Esophagus squamous epithelium (tissue), 5 donors: ENCODE measurements around the gene LILRB5. TPM values are rescaled to one million over a fixed set of nuclear protein-coding genes. Genes with fewer than 3 reads are reported as not detected.
"Not testable (repeated sequence)": the region's sequence is repeated elsewhere in the genome, so short reads cannot be mapped to it uniquely, and the experiment has no call there.

ENCODE experiments used
- DNase-seq: peaks from one replicate; lab custom pipeline; 2025; lab: John Stamatoyannopoulos, UW
- H3K27ac ChIP-seq, 4 donors: fragments of 200-600 bp; sonication (generic); one replicate each; pipeline ENCODE4 v1.5.1; 2016 to 2019; ENCODE audit warnings: mild to moderate bottlenecking in 1 of 4
- H3K27me3 ChIP-seq, 4 donors: fragments of 200-600 bp; sonication (generic); 1 replicate in 3 of 4; 2 replicates in 1 of 4; pipeline versions ENCODE4 v1.5.1 to v1.6.0; 2017 to 2021; ENCODE audit warnings: antibody characterized with exemption in 1 of 4
- H3K36me3 ChIP-seq, 3 donors: fragments of 200-600 bp; sonication (generic); one replicate each; pipeline ENCODE4 v1.5.1; 2016 to 2019
- H3K4me1 ChIP-seq, 3 donors: fragments of 200-600 bp; sonication (generic); one replicate each; pipeline ENCODE4 v1.5.1; 2017 to 2019
- H3K4me3 ChIP-seq, 4 donors: fragments of 200-600 bp; sonication (generic); 1 replicate in 3 of 4; 2 replicates in 1 of 4; pipeline ENCODE4 v1.5.1; 2016 to 2019; ENCODE audit warnings: mild to moderate bottlenecking in 2 of 4, moderate library complexity in 1 of 4
- H3K9me3 ChIP-seq, 3 donors: fragments of 200-600 bp; sonication (generic); one replicate each; pipeline ENCODE4 v1.5.1; 2016 to 2019
- POLR2A ChIP-seq, 4 donors: fragments of 450-650 bp; IDR thresholded peaks; one replicate each; pipeline ENCODE4 v1.6.1; 2017; ENCODE audit warnings: antibody characterized with exemption in 4 of 4, mild to moderate bottlenecking in 4 of 4, moderate library complexity in 3 of 4
- WGBS, 2 donors: methylation state at CpG; one replicate each; pipeline ENCODE4 v1.1.5; 2018; 5-methylcytosine and 5-hydroxymethylcytosine counted together
- intact Hi-C: fragments of 100-400 bp; cut with DNase I; formaldehyde crosslinking; loops from one replicate; pipeline ENCODE4 v1.15.0; 2022
- total RNA-seq, 4 donors: library from RNA; depleted of rRNA; stranded (reverse); fragments of >200 nt; gene quantifications; one replicate each; pipeline ENCODE4 v1.1.0, GENCODE V29; 2016
- TF ChIP-seq, protein P1 (sequence below), 6 experiments: fragments of 450-650 bp in 4 of 6; fragments of 200-600 bp in 2 of 6; sonication (generic) in 2 of 6; IDR thresholded peaks; one replicate each; pipeline ENCODE4 v1.5.1; 2016 to 2019; ENCODE audit warnings: antibody characterized with exemption in 6 of 6, mild to moderate bottlenecking in 4 of 6, moderate library complexity in 4 of 6
- donor health status: DM: yes; HTN: yes; CAD: no.

Gene LILRB5
- total RNA-seq, 4 donors from 2014 or later: 1.4 to 9.3 (median 5.8) TPM; not detected in 1

DNA sequence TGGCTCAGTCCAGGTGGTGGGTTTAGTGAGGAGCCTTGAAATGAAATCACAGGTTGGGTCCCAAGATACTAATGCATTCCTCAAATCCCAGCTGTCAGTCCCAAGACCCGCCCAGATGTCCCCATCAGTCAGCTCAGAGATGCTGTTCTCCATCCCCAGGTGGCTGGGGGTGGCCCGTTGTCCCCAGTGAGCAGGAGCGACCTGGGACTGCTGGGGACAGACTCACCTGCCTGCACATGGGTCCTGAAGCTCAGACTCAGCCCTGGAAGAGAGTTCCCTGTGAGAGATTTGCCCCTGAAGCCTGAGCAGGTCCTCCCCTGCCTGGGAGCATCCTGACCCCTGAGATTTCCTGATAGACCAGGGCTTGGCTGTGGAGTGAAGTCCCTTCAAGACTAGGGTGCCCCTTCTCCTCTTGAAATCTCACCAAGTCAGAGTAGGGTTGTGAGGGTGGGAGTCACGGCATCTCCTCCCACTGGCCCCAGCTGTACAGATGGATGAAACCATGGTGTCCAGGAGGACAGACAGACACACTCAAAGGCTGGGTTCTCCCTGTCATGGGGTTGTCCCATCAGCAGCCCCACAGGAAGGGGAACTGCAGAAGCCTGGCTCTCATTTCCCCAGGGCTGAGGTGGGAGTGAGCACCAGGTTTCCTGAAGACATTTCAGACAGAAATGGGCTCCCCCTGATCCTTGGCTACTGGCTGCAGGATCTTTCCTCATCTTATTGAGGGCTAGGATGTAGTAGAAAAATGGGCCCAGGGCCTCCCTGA, 41.5 kb upstream of the LILRB5 start:
- intact Hi-C loops: no loop called here
- Histone ChIP-seq H3K9me3 (no peaks in the 10 kb centered on the region), H3K36me3 (no peaks in the 10 kb centered on the region), H3K4me1 (no peaks in the 10 kb centered on the region), H3K27ac (no peak overlapping the region), H3K4me3 (no peak overlapping the region), H3K27me3 (peaks cover 0 to 37% (median 0%) of the 10 kb centered on the region in 4 donors)
- WGBS, 2 donors: 83% methylated on average over 1 of the region's 4 CpGs; no CpG with 5 or more reads in 1 of the 2 donors
- TF ChIP-seq POLR2A (IDR thresholded peaks at IDR 0.05): no peak
- TF ChIP-seq, protein P1, sequence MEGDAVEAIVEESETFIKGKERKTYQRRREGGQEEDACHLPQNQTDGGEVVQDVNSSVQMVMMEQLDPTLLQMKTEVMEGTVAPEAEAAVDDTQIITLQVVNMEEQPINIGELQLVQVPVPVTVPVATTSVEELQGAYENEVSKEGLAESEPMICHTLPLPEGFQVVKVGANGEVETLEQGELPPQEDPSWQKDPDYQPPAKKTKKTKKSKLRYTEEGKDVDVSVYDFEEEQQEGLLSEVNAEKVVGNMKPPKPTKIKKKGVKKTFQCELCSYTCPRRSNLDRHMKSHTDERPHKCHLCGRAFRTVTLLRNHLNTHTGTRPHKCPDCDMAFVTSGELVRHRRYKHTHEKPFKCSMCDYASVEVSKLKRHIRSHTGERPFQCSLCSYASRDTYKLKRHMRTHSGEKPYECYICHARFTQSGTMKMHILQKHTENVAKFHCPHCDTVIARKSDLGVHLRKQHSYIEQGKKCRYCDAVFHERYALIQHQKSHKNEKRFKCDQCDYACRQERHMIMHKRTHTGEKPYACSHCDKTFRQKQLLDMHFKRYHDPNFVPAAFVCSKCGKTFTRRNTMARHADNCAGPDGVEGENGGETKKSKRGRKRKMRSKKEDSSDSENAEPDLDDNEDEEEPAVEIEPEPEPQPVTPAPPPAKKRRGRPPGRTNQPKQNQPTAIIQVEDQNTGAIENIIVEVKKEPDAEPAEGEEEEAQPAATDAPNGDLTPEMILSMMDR (IDR thresholded peaks at IDR 0.05): no peak
- no peak for DNase-seq

DNA sequence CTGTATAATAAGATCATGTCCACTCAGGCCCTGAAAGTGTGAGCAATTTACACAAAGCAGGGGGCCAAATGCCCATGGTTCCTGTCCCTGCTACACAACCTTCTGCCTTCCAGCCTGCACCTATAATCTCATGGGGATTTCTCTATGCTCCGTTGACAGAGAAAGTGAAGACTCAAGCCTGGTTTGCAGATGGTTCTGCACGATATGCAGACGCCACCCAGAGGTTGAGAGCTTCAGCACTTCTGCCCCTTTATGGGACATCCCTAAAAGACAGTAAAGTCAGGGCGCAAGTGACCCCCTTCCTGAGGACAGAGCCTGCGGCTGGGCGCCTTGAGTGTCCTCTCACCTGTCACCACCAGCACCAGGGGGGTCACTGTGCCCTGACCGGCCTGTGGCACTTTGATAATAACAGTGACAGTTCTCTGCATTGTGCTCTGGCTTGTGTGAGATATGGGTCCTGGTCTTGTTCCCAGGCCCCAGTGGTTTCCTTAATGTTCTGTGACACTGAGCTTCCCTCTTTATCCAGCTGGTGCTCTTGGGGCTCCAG, 40.8 kb upstream of the LILRB5 start:
- intact Hi-C loops: no loop called here
- DNase-seq: no peak
- H3K9me3 ChIP-seq: no peaks in the 10 kb centered on the region
- no peaks in the 10 kb centered on the region for H3K36me3 ChIP-seq
- WGBS, 2 donors: 14 to 29% methylated on average over 3 to 7 of the region's 7 CpGs
- H3K4me3 ChIP-seq: no peak overlapping the region
- H3K27ac ChIP-seq: no peak overlapping the region
- H3K4me1 ChIP-seq: no peaks in the 10 kb centered on the region
- TF ChIP-seq POLR2A (IDR thresholded peaks at IDR 0.05): no peak
- TF ChIP-seq, protein P1 (IDR thresholded peaks at IDR 0.05): no peak
- H3K27me3 ChIP-seq: peaks cover 0 to 37% (median 0%) of the 10 kb centered on the region in 4 donors

DNA sequence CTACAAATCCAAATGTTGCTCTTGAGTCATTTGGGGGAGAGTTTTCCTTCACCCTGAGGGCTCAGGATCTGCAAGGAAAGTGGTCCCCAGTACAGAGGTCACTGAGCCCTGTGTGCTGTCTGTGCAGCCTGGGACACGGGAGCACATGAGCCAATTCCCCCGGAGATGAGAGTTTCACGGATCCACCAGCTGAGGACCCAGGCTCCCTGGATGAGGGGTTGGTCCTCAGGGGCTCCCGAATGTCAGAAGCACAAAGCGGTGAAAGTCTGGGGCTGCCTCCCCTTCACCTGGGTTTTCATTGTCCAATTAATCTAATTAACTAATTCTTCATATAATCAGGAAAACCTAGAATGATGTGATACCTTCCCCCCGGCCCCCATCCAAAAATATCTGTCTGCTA, 37.5 kb upstream of the LILRB5 start:
- Histone ChIP-seq H3K27ac (no peak overlapping the region), H3K36me3 (no peaks in the 10 kb centered on the region), H3K27me3 (peaks cover 0 to 37% (median 0%) of the 10 kb centered on the region in 4 donors), H3K4me1 (no peaks in the 10 kb centered on the region), H3K9me3 (no peaks in the 10 kb centered on the region), H3K4me3 (no peak overlapping the region)
- no peak for DNase-seq
- intact Hi-C loops: no loop called here
- TF ChIP-seq, protein P1 (IDR thresholded peaks at IDR 0.05): no peak
- no peak for TF ChIP-seq POLR2A (IDR thresholded peaks at IDR 0.05)
- WGBS, 2 donors: 83 to 87% methylated on average over 3 to 6 of the region's 6 CpGs

DNA sequence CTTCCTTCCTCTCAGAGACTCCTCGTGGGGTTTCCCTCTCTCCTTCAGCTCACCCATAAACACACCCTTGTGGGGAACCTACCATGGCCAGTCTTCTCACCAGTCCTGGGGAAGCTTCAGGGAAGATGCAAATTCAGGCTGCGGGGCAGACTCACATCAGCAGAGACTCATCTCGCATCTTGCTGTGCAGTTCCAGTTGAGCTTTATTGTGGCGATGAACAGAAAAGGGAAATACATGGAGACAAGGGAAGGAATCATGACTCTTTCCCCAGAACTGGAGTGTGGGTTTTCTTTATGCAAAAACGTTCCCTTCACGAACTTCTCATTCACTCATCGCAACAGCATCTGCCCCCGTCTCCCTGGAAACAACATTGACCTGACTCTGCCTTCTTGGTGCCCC, 32.1 kb upstream of the LILRB5 start:
- 58 to 80% methylated on average over 4 to 8 of the region's 8 CpGs for WGBS, 2 donors
- DNase-seq, intact Hi-C loops: not testable (repeated sequence)

DNA sequence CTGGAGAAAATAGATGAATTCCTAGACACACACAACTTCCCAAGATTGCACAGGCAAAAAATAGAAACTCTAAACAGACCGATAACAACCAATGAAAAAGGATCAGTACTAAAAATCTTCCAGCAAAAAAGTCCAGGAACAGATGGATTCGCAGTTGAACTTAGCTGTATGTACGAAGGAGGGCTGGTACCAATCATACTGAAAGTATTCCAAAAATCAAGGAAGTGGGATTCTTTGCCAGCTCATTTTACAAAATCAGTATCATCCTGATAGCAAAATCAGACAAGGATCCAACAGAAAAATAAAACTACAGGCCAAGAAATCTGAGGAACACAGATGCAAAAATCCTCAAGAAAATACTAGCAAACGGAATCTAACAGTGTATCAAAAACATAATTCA, 30.4 kb upstream of the LILRB5 start:
- H3K27me3 ChIP-seq: peaks cover 0 to 13% (median 0%) of the 10 kb centered on the region in 4 donors
- no peaks in the 10 kb centered on the region for H3K9me3 ChIP-seq
- DNase-seq: no peak
- no peaks in the 10 kb centered on the region for H3K36me3 ChIP-seq
- TF ChIP-seq, protein P1 (IDR thresholded peaks at IDR 0.05): no peak
- no peak for TF ChIP-seq POLR2A (IDR thresholded peaks at IDR 0.05)
- intact Hi-C loops: no loop called here
- H3K4me1 ChIP-seq: no peaks in the 10 kb centered on the region
- no peak overlapping the region for H3K27ac ChIP-seq
- no peak overlapping the region for H3K4me3 ChIP-seq
- 50 to 57% methylated on average over 4 of the region's 4 CpGs for WGBS, 2 donors

More for the DNA sequence above, 32.1 kb upstream of the LILRB5 start:
- not testable (repeated sequence) for H3K4me3 ChIP-seq, H3K27me3 ChIP-seq, H3K36me3 ChIP-seq, H3K9me3 ChIP-seq, H3K4me1 ChIP-seq, H3K27ac ChIP-seq

DNA sequence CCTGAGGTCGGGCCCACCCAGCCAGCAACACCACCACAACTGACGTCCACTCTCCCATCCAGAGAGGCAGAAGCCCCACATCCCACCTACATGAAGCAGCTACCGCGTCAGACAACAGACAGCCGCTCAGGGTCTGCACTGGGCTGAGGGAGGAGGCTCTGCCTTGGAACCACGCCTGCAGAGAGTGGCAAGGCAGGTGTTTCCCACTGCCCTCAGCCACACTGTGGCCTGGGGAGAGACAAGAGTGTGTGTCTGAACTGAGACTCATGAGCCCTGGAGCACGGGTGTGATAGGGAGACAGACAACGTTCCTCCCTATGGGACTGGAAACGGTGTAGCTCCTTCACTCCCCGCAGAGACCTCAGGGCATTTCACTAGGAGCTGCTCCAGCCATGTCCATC, 29.2 kb upstream of the LILRB5 start:
- H3K9me3 ChIP-seq, H3K36me3 ChIP-seq, DNase-seq, H3K4me1 ChIP-seq, H3K27ac ChIP-seq, intact Hi-C loops, H3K4me3 ChIP-seq: not testable (repeated sequence)
- H3K27me3 ChIP-seq: peaks cover 0 to 24% (median 0%) of the 10 kb centered on the region in 4 donors
- 58% methylated on average over 3 of the region's 10 CpGs; no CpG with 5 or more reads in 1 of the 2 donors for WGBS, 2 donors

DNA sequence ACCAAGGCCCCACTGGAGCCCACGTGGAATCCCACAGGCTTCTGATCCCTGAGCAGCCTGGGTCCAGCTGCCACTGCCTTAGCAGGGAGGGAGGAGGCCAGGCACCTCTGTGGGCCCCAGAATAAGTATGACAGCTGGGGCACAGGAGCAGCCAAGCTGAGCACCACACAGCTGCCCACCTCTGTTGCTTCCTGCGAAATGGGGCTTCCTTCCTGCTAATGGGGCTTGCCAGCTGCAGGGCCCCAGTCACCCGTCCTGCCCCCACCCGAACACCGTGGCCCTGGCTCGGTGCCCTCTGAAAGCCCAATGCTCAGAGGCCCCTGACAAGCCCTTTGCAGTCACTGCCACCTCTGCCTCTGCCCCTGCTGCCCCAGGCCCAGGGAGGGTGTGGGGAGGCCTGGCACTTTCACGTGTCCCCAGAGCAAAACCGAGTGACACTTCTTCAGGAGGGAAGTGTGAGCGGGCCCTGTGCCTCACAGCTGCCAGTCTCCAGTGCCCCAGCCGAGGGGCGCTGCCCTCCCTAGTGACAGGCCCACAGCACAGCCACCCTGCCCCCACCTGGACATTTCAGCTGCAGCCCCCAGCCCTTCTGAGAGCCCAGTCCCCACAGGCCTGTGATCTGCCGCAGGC, 28.5 kb upstream of the LILRB5 start:
- H3K4me1 ChIP-seq, DNase-seq, H3K27ac ChIP-seq, intact Hi-C loops, H3K36me3 ChIP-seq, H3K4me3 ChIP-seq, H3K9me3 ChIP-seq: not testable (repeated sequence)
- H3K27me3 ChIP-seq: peaks cover 0 to 27% (median 0%) of the 10 kb centered on the region in 4 donors
- 47% methylated on average over 3 of the region's 12 CpGs; no CpG with 5 or more reads in 1 of the 2 donors for WGBS, 2 donors
